HG03558 (cell line): Measurements from ENCODE around the gene ARSB.

ENCODE experiments used
- ATAC-seq: cut with Tn5 transposase; IDR thresholded peaks from one replicate; pipeline ENCODE4 v1.9.1; 2021; ENCODE audit warnings: moderate number of reproducible peaks; ENCODE audit not compliant: unreplicated experiment; ENCODE audit errors: extremely low read depth

Gene ARSB

DNA sequence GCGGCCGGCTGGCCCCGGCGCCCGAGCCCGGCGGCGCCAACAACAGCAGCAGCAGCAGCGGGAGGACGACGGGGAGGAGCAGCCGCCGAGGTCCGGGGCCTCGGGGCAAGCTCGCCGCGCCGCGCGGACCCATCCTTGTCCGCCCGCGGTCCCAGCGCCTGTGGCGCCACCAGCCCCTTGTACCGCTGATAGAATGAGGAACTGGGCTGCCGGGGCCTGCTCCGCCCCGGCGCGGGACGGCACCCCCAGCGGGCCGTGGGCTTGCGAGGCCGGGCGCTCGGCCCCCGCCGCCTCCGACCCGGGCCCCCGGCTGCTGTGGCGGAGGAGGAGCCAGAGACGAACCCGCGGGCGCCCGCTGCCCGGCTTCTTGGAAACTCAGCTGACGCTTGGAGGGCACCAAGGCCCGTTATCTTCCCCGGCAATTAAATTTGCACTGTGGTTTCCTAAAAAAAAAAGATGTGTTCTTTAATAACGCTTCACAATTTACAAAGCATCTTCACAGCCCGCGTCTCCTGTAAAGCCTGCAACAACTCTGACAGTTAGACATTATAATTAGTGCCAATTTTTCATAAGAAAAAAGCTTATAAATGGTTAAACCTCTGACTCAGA is at the start of gene ARSB:
ARSB (minus strand) TSS at position 195 of the 609 bp plus-strand sequence; CDS start at position 133, 62 bp downstream.
- ATAC-seq, result peak; percentile 21

DNA sequence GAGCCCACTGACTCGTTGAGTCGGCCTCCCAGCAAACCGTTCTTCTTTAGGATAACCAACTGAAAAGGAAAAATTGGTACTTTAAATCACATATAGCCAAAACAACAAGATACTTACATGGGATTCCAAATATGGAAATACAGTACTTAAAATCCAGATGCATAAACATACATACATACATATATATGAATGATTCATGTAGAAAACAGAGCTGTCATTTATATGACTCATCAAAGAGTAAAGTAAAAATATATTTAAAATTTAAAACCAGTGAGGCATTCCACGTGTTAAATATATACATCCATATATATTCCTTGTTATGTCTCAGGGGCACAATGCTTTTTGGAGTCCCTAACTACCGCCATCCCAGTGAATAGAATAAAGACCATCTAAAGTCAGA is 47.7 kb upstream of the ARSB start:
- no peak for ATAC-seq

DNA sequence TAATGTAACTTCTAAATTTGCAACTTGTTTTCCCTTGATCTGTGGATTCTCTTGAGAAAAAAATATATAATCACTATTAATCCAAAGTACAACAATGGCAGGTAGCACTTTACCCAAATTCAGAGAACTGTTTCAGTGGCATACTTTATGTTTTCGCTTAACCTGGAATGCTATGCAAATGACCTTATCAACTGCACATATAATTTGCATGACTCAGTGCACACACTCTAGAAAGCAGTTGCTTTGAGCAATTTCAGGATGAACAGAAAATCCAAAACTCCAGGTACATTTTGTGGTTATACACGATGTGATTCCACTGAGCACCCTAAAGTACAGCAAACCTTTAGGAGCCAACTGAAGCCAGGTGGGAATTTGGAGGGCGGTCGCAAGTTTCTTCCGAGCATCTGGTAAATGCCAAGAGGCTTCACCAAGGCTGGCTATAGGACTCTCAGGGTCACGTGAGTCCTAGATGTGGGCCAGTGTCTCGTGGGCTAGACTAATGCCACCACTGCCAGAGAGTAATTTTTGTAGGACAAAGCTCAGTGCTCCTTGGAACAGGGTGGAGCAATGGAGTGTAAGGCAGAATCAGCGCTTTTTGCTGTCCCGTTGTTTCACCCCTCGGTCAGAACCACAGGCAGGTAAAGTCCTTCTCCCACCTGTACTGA is 47.1 kb upstream of the ARSB start:
- ATAC-seq, result no peak

DNA sequence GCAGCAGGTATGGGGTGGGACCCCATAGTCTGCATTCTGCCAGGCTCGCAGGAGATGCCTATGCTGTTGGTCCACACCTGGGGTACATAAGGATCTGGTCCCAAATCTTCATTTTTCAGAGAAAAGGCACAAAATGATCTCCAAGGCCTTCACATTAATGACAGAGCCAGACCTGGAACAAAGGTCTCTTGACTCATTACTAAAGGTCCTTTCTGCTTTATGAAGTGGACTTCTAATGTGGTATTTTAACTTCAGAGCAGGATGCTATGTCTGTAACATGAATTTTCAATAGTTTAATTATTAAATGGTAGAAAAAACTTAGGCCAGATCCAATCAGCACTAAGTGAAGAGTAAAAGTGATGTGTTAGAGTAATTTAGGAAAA is 46.4 kb upstream of the ARSB start:
- no peak for ATAC-seq

DNA sequence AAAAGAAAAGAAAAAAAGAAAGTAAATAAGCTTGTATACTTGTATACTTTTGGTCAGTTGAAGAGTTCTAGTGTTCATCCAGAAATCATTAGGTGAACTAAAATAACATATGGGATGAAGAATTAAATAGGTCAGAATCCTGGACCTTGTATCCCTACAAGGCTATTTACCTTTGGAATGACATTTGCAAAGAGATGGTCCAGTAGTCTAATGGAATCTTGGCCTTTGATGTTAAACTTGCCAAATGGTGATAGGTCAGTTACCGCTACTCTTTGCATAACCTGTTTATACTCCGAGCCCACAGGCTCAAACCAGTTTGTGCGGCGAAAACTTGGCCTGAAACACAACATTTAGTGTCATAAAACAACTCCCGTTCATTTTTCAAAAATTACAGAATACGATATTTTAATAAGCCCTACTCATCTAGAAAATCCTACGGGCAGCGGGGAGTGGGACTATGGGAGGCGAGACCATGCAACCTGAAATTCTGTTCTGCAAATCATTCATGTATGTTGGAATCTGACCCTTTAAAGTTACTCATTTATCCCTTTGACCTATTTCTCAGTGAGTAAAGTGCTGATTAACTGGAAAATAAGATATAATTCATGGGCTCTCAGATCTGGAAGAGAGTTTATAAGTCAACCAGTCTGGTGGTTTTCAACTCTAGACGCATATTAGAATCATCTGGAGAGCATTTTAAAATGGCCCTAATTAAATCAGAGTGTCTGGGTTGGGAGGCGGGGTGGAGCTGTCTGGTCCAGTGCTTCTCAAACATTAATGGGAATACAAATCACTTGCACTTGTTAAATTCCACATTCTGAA is 45.8 kb upstream of the ARSB start:
- no peak for ATAC-seq

DNA sequence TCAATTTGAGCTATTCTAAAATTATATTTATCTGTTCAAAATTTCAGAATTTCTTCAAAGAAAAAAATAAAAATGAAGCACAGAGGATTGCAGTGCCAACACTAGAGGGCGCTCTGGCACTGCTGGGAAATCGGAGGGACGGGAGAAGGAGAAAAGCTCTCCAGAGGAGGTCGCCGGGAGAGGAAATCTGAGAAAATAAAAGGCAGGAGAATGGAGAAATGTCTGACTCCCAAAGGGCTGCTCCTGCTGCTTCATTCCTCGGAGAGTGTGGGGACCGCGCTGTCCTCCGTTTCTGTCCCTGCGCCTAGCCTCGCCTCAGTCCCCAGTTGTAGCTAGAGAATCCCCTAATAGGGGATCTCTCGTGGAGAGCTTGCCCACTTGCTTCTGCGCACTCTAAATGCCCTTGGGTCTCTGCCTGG is 40.0 kb upstream of the ARSB start:
- no peak for ATAC-seq

DNA sequence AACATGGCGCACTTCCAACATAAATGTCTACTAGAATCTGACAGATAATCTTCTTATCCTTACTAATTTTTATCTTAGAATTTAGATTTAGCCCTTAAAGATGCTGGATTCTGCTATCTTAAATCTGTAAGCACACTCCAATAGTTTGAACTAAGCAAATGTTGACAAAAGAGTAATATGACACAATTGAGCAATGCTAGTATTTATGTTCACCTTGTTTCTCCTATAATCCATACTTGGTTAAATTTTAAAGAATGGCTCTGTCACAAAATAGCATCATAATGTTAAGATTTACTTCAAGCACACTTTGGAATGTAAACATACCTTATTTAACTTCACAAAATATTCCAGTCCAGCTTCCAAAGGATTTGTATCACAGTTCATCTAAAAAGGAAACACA is 38.8 kb upstream of the ARSB start:
- no peak for ATAC-seq

DNA sequence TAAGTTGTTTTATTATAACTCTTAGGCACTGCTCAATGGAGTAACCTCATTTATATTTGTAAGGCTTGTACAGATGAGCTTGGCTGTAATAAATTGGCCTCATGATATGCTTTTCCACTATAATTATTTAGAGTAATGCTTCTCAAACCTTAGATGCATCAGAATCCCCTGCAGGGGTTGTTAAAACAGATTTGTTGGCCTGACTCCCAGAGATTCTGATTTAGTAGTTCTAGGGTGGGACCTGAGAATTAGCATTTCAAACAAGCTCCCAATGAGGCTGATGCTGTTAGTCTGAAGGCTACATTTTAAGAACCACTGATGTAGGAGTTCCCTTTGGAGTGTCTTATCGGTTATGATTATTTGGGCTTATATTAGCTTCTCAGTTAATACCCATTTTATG is 38.2 kb upstream of the ARSB start:
- no peak for ATAC-seq

DNA sequence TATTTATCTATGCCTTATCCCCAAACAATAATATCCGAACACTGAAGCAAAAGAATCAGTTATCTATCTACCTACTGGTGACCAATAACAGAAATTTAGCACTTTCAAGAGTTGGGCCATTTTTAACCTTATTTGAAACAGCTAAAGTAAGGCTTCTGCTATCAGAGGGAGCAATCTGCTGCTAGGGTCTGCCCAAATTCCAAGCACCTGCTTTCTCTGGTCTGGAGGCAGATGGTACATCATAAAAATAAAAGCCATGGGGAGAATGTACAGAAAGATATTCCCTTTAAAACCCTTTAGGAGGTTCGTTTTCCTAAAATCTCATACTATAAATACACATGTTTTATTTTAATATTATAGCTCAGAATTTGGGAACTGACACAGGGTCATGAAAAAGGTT is 37.7 kb upstream of the ARSB start:
- ATAC-seq, result no peak

DNA sequence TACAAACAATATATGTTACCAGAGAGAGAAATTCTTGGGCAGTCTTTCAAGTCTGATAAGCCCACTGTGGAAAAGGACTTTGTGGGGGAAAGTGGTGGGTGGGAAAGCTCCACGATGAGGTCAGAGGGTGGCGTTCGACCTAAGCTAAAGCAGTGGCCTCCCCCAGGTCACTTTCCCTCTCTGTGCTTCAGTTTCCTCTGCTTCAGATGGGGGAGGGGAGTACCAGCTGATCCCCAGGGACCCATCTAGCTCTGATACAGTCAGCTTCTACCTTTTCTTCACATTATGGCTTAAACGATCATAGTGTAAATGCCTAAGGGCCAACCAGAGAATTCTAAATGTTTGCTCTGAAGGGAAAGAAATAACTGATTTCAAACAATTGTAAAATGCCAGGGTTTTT is 36.6 kb upstream of the ARSB start:
- ATAC-seq, result no peak

DNA sequence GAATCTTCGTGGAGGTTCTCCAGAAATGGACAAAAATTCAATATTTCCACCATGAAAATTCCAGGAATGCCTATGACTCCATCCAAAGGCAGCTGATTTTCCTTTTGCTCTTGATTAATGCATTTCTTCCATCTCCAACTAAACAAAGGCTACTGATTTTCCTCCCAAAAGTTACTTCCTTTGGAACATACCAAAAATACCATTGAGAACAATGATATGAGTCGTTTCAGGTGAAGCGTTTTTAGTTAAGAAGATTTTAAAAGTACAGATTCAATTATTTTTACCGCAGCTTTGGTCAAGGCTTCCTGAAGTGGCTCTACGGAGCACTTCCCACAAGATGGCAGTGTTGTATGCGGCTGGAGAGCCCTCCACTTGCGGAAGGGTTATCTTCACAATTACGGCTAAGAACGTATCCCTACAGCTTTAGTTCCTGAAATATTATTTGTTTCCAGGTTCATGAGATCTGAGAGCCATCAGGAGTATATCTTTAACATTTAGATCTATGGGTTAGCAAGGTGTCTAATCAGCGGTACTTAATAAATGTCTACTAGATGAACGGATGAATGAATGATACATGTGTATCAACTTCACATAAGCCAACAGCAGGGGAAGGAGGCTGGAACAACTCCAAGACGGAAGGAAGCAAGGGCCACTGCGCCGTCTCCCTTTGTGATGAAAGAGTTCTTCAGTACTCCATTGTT is 35.9 kb upstream of the ARSB start:
- ATAC-seq, result no peak

DNA sequence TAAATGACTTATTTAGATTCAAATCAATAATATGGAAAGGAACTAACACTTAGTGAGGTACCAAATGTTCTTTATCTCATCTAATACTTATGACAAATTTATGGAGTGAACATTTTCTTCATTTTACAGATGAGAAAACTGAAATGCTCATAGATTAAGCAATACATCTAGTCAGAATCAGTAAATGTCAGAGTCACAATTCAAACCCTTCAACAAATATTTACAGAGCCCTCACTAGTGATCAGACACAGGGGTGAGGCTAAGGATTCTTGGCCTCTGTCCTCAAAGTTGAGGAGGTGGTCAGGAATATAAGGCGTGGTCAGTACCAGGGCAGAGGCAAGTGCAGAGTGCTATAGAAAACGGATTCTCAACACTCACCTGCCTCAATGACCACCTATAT is 29.5 kb upstream of the ARSB start:
- ATAC-seq, result no peak

DNA sequence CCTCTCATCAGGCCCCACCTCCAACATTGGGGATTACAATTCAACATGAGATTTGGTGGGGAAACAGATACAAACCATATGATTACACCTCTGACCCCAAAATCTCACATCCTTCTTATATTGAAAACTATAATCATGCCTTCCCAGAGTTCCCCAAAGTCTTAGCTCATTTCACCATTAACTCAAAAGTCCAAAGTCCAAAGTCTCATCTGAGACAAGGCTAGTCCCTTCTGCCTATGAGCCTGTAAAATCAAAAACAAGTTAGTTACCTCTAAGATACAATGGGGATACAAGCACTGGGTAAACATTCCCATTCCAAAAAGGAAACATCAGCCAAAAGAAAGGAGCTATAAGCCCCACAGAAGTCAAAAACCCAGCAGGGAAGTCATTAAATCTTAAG is 26.8 kb upstream of the ARSB start:
- ATAC-seq, result no peak

DNA sequence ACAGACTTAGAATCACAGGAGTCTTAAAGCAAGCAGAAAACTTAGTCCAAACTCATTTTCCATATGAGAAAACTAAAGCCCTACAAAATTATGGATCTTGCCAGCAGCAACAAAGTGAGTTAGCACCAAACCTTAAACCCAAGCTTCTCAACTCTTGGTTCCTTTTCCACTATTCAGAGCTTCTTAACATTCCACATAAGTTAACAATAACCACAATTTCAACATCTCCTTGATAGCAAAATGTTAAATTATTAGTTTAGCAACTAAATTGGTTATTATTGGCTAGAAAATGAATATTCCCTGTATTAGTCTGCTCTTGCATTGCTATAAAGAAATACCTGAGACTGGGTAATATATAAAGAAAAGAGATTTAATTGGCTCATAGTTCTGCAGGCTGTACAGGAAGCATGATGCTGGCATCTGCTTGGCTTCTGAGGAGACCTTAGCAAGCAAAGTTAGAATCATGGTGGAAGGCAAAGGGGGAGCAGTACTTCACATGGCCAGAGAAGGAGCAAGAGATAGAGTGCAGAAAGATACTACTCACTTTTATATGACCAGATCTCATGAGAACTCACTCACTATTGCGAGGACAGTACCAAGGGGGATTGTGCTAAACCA is 26.2 kb upstream of the ARSB start:
- no peak for ATAC-seq

DNA sequence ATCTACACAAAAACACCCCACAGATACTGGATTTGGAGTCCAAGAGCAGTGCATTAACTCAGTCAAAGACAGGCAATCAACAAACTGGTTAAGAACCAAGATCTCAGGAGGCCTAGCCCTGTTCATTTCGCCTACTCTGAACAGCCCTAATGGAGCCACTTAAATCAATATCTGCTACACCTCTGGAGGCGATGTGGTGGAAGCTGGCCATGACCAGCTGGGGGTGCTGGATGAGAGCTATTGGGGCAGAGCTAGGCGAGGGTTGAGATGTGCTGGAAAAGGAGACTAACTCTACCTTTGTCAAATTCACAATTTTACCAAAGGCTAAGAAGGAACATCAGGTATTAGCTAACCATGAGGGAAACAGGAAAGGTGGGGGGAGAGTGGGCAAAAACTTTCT is 23.3 kb upstream of the ARSB start:
- no peak for ATAC-seq

DNA sequence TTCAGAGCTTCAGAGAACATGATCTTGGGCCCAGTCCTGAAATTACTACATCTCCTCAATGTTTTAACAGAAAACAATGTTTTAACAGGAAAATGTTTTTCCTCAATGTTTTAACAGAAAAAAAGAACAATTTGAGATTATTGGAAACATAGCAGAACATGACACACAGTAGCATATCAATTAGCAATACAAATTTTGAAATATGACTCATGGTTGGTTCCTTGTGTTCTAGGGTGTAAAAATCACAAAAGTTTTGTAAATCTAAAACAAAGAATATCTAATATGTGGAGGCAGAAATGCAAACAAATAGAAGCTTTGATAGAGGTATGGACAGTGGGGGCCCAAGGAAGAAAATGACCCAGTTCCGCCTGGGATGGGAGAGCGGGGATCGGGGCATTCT is 22.8 kb upstream of the ARSB start:
- ATAC-seq, result no peak

DNA sequence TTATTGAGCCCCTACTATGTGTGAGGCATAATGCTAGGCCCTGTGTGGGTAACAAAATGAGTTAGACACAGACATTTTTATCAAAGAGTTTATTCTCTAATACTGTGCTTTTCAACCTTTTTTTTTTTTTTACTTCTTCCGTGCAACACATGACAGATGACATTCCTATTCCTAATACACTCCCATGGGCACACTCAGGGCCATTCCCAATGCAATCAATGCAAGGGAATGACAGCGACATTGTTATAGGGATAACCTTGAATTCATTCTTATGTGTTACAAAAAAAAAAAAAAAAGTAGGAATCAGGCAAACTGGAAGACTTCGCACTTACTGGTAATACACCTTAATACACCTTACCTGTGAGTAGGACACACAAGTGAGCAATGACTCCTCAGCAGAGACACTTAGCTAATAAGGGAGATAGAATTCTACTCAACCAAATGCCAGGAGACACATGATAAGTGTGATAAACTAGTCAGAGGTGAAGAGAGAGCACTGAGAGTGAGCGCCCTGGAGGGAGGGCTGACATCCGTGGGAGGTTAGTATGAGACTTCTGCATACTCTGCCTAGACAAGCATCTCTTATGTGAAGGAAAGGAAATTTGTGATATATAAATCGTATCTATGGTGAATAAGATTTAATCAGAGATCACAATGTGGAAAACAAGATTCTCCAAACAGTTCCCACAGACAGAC is 21.0 kb upstream of the ARSB start:
- no peak for ATAC-seq

DNA sequence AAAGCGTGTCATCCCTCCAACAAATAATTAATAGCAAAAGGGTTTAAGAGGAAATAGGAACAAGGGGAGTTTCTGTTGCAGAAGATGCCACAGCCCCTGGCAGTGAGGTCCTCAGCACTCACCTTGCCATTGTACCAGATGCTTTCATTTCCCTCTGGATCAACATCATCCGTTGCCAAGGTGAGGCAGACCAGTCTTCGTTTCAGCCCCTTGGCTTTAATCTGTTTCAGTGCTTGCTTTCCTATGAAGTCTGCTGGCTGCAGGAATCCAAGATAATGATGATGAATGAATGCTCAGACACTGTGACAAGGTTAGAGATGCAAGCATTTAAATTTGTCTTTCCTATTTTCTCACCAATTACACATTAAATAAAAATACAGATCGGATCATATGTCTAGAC is 20.0 kb upstream of the ARSB start:
- no peak for ATAC-seq

DNA sequence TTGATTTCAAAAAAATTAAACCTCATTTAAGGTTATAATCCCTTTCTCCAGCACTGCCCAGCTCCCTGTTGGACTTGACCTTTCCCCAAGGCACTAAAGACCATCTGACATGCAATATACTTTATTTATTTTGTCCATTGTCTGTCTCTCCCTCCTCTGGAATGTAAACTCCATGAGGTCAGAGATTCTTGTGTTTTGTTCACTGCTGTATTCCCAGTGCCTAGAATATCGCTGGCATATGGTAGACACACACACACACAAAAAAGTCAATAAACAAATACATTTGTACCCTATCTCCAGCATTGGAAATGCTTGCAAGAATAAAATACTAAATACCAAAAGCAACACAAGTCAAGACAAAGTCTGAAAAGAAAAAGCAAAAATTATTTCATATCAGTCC is 17.3 kb upstream of the ARSB start:
- ATAC-seq, result no peak

DNA sequence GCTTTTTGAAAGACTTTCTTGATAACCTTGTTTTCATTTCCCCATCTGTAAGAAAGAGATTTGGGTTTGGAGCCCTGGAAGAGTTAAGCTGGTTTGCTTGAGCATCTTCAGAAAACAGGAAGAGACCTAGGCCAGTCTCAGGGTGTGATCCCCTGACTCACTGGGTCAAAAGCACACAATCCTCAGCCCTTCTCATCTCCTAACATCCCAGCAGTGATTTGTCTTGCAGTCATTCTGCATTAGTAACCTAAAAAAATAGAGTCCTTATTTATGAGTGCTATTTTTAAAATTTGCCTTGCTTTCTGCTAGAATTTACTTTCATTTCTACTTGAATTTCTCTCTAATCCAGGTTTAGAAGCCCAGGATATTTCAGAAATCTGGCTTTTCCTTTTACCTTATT is 16.4 kb upstream of the ARSB start:
- ATAC-seq, result no peak
